ENCODE data around the gene TMEM79.

GRCh38 chr1:156319664-156320063, 35.5 kb downstream of the TMEM79 start:
- no peak for TF ChIP-seq EP300 (IDR thresholded peaks at IDR 0.05; ENCODE audit: low read depth)
- peak; percentile 31 to 50 (median 39) for TF ChIP-seq CTCF (IDR thresholded peaks at IDR 0.05)
- TF ChIP-seq POLR2A (IDR thresholded peaks at IDR 0.05), result no peak
